ENCODE results near the gene CPXM2. TPM values are rescaled to one million over a fixed set of nuclear protein-coding genes. Genes with fewer than 3 reads are reported as not detected.

CPXM2 gene
- total RNA-seq, 1 experiment from 2014 or later = not detected

DNA sequence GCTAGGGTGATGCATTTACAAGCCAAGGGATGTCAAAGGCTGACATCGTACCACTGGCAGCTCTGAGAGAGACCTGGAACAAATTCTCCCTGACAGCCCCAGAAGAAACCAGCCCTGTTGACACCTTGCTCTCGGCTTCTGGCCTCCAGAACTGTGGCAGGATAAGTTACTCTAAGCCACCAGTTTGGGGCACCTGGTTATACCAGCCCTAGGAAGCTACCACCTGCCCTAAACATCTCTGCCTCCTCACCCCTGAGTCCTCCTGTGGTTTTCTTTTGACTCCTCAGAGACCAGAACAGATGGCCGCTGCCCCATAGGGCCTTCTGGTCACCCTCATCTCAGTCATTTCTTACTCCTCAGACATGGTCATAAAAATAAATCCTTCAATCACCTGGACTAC is 107.4 kb downstream of the CPXM2 start:
- Mint-ChIP-seq H3K4me1 (ENCODE audit: low read depth, unreplicated experiment) (no peaks in the 10 kb centered on the region), H3K9me3 (ENCODE audit: low read depth, unreplicated experiment) (peaks cover 2% of the 10 kb centered on the region), H3K27ac (ENCODE audit: unreplicated experiment) (no peak overlapping the region), H3K27me3 (ENCODE audit: unreplicated experiment) (peaks cover 50% of the 10 kb centered on the region), H3K4me3 (ENCODE audit: low read depth, unreplicated experiment) (no peak overlapping the region), H3K36me3 (ENCODE audit: insufficient read depth, unreplicated experiment) (no peaks in the 10 kb centered on the region)
- intact Hi-C loops (cut with micrococcal nuclease; ENCODE audit: unreplicated experiment) = no loop called here
- no TSS peak for BruUV-seq (replicated peaks)
- no peak for DNase-seq
- CTCF ChIA-PET = no interaction called here
- TF ChIP-seq, protein P1, sequence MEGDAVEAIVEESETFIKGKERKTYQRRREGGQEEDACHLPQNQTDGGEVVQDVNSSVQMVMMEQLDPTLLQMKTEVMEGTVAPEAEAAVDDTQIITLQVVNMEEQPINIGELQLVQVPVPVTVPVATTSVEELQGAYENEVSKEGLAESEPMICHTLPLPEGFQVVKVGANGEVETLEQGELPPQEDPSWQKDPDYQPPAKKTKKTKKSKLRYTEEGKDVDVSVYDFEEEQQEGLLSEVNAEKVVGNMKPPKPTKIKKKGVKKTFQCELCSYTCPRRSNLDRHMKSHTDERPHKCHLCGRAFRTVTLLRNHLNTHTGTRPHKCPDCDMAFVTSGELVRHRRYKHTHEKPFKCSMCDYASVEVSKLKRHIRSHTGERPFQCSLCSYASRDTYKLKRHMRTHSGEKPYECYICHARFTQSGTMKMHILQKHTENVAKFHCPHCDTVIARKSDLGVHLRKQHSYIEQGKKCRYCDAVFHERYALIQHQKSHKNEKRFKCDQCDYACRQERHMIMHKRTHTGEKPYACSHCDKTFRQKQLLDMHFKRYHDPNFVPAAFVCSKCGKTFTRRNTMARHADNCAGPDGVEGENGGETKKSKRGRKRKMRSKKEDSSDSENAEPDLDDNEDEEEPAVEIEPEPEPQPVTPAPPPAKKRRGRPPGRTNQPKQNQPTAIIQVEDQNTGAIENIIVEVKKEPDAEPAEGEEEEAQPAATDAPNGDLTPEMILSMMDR (IDR thresholded peaks at IDR 0.05; ENCODE audit: unreplicated experiment) = no peak

DNA sequence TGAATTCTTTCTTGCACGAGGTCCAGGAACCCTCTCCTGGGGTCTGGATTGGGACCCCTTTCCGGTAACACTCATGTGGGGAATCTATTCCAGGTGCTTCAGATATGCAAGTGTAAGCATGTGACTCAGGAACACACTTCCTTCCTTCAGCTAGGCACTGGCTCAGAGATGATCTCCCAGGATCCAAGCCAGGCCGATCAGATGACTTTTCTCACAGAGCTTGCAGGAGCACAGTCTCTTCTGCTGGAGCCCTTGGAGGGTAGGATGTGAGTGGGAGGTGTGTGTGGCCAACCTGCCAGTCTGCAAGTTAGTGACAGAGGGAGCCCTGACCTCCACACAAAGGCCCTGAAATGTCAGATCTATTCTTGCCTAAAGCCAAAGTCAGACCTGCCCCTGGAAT is 108.3 kb downstream of the CPXM2 start:
- Mint-ChIP-seq H3K27ac (ENCODE audit: unreplicated experiment) (no peak overlapping the region), H3K9me3 (ENCODE audit: low read depth, unreplicated experiment) (peaks cover 2% of the 10 kb centered on the region), H3K27me3 (ENCODE audit: unreplicated experiment) (peaks cover 54% of the 10 kb centered on the region), H3K4me1 (ENCODE audit: low read depth, unreplicated experiment) (no peaks in the 10 kb centered on the region), H3K4me3 (ENCODE audit: low read depth, unreplicated experiment) (no peak overlapping the region), H3K36me3 (ENCODE audit: insufficient read depth, unreplicated experiment) (no peaks in the 10 kb centered on the region)
- DNase-seq = no peak
- CTCF ChIA-PET = no interaction called here
- no TSS peak for BruUV-seq (replicated peaks)
- intact Hi-C loops (cut with micrococcal nuclease; ENCODE audit: unreplicated experiment) = no loop called here
- TF ChIP-seq, protein P1 (IDR thresholded peaks at IDR 0.05; ENCODE audit: unreplicated experiment) = no peak

DNA sequence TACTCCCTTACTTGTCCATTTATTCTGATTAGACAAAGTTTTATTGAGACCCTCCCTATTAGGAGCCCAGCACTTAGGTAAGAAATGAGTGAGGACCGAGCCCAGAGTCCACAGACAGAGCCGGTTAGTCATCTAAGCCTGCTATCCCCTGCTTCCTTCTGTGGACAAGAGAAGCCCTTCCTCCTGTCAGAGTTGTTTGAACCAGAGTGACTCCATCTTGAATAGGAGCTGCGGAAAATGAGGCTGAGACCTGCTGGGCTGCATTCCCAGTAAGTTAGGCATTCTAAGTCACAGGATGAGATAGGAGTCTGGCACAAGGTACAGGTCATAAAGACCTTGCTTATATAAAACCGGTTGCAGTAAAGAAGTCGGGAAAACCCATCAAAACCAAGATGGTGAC is 109.1 kb downstream of the CPXM2 start:
- peaks cover 2% of the 10 kb centered on the region for H3K9me3 Mint-ChIP-seq (ENCODE audit: low read depth, unreplicated experiment)

DNA sequence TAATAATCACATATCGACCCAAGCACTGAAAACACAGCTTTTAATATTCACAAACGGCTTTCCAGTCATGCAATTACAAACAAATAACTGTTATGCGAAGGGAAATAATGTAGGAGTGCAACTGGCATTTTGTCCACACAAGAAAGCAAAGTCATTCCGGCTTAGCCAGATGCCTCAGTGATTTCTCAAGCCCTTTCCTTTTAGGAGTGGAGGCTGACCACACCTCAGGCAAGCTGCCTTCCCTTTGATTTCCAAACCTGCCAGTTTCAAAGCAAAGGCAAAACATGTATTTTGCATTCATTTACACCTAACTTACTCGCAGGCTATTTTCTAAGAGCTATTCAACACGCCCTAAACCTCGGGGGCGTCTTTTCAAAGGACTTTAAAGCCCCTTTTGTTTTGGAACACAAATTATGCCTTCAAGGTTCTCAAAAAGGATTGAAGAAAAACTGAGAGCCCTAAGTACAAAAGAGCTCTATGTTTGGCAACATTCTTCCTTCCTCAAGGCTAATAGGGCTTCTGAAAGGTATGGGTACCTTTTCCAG is 109.6 kb downstream of the CPXM2 start:
- CTCF ChIA-PET = no interaction called here
- no peaks in the 10 kb centered on the region for H3K36me3 Mint-ChIP-seq (ENCODE audit: insufficient read depth, unreplicated experiment)
- TF ChIP-seq, protein P1 (IDR thresholded peaks at IDR 0.05; ENCODE audit: unreplicated experiment) = no peak
- H3K4me1 Mint-ChIP-seq (ENCODE audit: low read depth, unreplicated experiment) = no peaks in the 10 kb centered on the region
- intact Hi-C loops (cut with micrococcal nuclease; ENCODE audit: unreplicated experiment) = no loop called here
- no peak overlapping the region for H3K27ac Mint-ChIP-seq (ENCODE audit: unreplicated experiment)
- H3K27me3 Mint-ChIP-seq (ENCODE audit: unreplicated experiment) = peaks cover 64% of the 10 kb centered on the region
- no peak overlapping the region for H3K4me3 Mint-ChIP-seq (ENCODE audit: low read depth, unreplicated experiment)
- BruUV-seq (replicated peaks) = no TSS peak
- H3K9me3 Mint-ChIP-seq (ENCODE audit: low read depth, unreplicated experiment) = peaks cover 2% of the 10 kb centered on the region
- no peak for DNase-seq

More for the DNA sequence above, 109.1 kb downstream of the CPXM2 start:
- H3K27me3 Mint-ChIP-seq (ENCODE audit: unreplicated experiment) = peaks cover 62% of the 10 kb centered on the region
- no peaks in the 10 kb centered on the region for H3K36me3 Mint-ChIP-seq (ENCODE audit: insufficient read depth, unreplicated experiment)
- no peak overlapping the region for H3K4me3 Mint-ChIP-seq (ENCODE audit: low read depth, unreplicated experiment)
- TF ChIP-seq, protein P1 (IDR thresholded peaks at IDR 0.05; ENCODE audit: unreplicated experiment) = no peak
- CTCF ChIA-PET = no interaction called here
- no TSS peak for BruUV-seq (replicated peaks)
- DNase-seq = no peak
- no peak overlapping the region for H3K27ac Mint-ChIP-seq (ENCODE audit: unreplicated experiment)
- no peaks in the 10 kb centered on the region for H3K4me1 Mint-ChIP-seq (ENCODE audit: low read depth, unreplicated experiment)
- intact Hi-C loops (cut with micrococcal nuclease; ENCODE audit: unreplicated experiment) = no loop called here

All from Calu3 (cell line).